GOT3 (cell line): Measurements from ENCODE around the gene TAPBP.

Experiments
- DNase-seq: peaks from one replicate; lab custom pipeline; 2025; ENCODE audit warnings: mixed read lengths; lab: John Stamatoyannopoulos, UW

The TAPBP gene

DNA sequence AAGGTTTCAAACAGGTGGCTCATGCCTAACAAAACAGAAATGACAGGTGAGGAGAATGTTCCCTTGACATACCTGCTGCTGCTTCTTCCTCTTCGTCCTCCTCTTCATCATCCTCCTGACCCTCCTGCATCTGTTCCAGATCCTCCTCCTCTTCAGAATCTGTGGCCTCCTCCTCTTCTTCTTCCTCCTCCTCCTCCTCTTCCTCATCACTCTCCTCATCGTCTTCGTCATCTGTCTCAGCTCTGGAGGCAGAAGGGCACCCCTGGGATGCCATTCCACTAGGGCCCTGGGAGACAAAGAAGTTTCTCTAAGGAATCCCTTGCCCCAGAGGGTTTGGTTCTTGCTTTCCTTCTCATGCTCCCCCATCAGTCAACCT is 6.0 kb upstream of the TAPBP start:
- DNase-seq: no peak

GRCh38 chr6:33318426-33319073 is 4.7 kb upstream of the TAPBP start:
- no peak for DNase-seq

DNA sequence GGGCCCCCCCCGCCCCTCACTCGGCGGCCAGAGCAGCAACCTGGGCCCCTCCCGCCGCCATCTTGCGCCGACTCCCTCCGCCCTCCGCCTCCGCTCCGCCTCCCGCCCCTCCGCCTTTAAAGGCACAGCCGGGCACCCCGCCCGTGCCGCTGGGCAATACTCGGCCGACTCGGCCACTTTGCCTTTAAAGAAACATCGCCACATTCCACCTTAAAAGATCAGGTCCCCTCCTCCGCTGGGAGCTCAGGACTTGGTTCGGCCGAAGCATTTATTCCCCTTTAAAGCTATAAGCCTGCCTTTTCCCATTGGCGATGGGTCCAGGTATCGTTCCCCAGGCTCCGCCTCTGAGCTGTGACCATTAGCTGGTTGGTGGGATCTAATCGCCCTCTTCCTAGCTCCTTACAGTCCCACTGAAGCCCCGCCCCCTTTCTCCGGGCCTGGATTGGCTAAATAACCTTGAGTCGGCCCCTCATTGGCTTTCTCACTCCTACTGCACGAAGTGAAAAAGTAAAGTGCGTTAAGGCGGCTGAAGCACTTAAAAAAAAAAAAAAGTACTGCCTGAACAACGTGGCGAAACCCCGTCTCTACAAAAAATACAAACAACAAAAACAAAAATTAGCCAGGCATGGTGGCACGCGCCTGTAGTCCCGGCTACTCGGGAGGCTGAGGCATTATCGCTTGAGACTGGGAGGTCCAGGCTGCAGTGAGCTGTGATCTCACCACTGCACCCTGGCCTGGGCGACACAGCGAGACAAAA is 4.0 kb upstream of the TAPBP start, which contains the start of gene ZBTB22:
Gene ZBTB22, minus strand, starts transcription at position 76 of the 757 bp plus-strand sequence. CDS start 828 bp downstream, outside the sequence.
- peak; percentile 94 for DNase-seq

DNA sequence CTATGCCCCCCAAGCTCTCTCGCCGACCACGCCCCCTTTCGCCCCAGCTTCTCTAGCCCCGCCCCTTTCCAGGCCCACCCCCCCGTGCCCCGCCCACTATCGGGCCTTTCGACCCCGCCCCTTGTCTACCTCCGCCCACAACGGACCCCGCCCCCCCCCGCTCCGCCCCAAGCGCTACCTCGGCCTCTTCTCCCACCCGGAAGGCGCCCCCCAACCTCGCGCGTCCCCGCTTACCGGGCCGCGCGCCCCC is 3.5 kb upstream of the TAPBP start:
- DNase-seq: no peak

GRCh38 chr6:33316603-33317418 is 2.9 kb upstream of the TAPBP start:
- no peak for DNase-seq

DNA sequence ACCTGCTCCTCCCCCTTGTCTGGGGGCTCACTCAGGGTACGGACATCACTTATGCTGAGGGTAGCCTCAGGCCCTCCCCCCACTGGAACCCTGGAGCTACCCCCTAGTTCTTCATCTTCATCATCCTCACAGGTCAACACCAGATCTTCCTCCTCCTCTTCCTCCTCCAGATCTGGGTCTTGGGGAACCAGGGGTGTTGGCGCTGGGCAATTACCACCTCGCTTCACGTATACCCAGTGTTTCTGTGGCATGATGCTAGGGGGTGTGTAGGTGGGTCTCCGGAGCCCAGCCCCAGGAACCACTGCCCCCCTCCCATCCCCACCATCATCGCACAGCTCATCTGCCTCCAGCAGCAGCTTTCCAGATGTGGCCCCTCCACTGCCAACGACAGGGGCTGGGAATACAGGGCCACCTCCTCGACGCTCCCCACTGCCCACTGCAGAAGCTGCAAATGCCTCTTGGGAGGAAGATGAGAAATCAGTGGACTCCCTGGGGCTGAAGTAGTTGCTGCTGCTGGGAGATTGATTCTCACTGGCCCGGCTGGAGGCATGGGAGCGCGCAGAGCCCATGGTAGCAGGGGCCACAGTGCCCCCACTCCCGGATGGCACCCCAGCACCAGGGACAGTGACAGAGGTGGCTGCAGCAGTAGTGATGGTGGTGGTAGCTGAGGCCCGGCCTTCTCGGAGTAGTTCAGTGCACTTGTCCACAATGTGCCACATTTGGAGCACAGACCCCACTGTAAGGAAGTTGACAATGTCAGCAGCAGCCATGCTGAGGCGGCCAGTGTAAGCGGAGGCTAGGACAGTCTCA is 2.1 kb upstream of the TAPBP start:
- no peak for DNase-seq

DNA sequence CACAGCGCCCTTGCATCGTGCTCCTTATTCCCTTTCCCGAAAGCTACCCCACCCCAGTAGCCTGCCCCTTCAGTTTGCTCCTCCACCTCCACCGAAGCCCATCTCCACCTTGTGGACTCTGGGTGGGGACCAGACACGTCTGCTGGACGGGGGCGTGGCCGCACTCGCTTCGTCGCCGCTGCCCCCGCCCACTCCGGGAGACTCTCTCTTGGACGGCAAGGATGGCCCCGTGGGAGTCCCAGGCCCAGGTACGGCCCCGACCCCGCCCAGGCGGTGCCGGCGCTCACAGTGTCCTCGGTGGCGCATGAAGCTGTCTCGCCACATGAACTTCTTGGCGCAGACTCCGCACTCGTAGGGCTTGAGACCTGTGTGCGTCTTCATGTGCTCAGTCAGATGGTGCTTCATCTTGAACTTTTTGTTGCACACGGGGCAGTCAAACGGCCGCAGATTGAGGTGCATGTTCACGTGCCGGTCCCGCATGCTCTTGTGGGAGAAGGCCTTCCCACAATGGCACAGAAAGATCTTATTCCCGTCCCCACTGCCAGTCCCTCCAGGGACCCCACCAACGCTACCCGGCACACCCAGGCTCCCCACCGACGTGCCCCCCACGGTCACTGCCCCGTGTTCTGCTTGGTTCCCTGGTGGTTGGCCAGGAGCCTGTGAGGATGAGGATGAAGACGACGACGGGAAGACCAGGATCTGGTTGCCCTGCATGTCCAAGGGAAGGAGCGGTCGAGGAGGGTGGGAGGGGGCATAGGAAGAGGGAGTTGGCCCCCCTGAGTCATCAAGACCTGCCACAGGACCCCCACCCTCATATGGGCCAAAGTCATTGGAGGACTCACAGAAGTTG is 1.3 kb upstream of the TAPBP start:
- DNase-seq: no peak

- DNase-seq: peak; percentile 22
These were observed 651 bp upstream of the TAPBP start for GRCh38 chr6:33314515-33314942.

DNA sequence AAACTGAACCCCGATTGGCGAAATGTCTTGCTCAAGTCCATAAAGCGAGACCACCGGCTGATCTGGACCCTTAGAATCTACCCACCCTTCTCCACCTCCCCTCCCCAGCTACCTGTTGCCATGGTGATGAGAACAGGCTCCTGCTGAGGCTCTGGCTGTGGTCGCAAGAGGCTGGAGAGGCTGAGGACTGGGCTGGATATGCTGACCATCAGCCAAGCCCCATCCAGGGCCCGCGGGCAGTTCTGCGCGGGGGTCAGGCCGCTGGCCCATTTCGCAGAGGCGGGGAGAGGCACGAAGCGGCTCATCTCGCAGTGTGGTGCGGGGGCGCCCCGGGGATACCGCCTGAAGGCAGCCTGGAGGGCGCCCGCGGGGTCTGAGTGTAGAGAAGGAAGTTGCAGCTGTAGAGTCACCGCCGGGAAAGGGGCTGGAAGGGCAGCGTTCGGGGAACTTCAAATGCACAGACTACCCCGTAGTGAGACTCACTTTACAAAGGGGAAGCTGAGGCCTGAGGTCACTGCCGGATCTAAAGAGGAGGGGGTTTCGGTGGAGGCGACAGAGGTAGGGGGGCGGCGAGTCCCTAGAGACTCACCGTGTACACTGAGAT is 671 bp downstream of the TAPBP start:
- no peak for DNase-seq

DNA sequence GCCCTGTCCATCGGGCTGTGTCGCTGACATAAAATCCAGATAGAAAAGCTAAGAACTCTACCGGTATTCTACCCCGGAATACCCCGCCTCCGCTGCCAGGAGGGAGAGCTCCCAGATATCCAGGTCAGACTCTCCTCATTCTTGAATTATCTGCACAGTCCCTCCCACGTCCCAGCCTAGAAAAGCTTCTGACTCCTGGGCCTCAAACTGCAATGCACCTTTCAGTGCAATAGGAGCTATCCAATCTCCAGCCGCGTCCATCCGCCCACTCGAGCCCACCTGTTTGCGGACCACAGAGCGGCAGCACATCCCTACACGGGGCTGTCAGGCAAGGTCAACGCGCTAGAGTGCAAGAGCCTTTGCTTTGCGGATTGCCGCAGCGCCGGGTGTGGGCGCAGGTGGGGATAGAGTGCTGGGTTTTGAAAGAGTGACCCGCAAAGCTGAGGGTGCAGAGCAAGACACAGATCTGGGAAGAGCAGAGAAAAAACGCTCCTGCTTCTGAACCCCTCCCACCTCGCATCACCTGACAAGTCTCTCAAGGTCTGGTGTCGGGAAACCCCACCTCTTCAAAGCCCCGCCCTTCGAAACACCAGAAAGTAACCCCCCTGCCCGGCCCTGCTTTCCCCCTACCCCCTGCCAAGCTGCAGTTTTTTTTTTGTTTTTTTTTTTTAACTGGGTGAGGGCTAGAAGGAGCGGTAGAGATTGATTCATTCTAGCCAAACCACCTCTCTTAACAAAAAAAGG is 1.3 kb downstream of the TAPBP start:
- no peak for DNase-seq

GRCh38 chr6:33306356-33306755 is 7.5 kb downstream of the TAPBP start:
- DNase-seq: no peak

- no peak for DNase-seq
These were observed 8.8 kb downstream of the TAPBP start for GRCh38 chr6:33305052-33305451.

GRCh38 chr6:33304216-33304615 is 9.7 kb downstream of the TAPBP start:
- no peak for DNase-seq

GRCh38 chr6:33301877-33302276 is 12.0 kb downstream of the TAPBP start:
- no peak for DNase-seq

GRCh38 chr6:33299237-33299944 is 14.5 kb downstream of the TAPBP start:
- peak; percentile 82 for DNase-seq

DNA sequence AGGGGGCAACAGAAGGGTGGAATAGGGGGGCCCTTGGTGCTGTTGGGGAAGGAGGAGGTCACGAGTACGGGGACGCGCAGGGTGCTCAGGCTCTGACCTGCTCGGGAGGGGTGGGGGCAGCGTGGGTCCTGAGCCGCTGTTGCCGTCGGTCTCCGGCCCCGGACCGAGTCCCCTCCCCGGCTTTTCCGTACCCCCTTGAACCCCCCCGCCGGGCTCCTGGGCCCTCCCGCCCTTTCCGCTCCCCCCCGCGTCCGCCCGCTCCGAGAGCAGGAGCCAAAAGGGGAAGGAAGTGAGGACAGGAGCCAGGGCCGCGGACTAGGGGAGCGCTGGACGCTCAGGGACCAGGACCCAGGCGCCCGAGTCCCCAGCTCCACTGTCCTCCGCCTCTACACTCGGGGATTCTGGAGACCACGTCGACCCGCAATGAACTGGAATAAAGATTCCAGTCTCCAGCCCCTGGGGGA is 15.1 kb downstream of the TAPBP start, which contains the start of gene RGL2:
Gene RGL2, minus strand, starts transcription at position 170 of the 464 bp plus-strand sequence. CDS start 332 bp downstream, outside the sequence.
- DNase-seq: peak; percentile 67

GRCh38 chr6:33297956-33298772 is 15.7 kb downstream of the TAPBP start:
- peak; percentile 28 for DNase-seq

- DNase-seq: no peak
These were observed 16.4 kb downstream of the TAPBP start for GRCh38 chr6:33297406-33297955.
